Measurements from ENCODE around the gene CYB5R4.

DNA sequence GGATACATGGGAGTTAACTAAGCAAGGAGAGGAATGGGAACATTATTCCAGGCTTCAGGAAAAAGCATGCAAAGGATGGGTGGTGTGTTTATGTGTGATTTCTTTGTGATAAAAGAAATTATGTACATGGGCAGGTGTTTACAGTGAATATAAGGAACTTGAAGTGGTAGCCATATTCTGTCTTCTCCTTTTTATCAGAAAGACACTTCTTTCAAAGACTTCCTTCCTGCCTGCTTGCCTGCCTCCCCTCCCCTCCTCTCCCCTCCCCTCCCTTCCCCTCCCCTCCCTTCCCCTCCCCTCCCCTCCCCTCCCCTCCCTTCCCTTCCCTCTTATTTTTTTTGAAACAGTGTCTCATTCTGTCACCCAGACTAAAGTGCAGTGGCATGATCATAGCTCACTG is 14.4 kb downstream of the CYB5R4 start:
- no peak for TF ChIP-seq CTCF (IDR thresholded peaks at IDR 0.05)
- TF ChIP-seq POLR2A (IDR thresholded peaks at IDR 0.05): no peak
